Heart left ventricle (tissue), 13 donors: ENCODE data around the gene EIF4E3.

Experiments used
- POLR2A ChIP-seq, 2 donors: fragments of 450-650 bp; IDR thresholded peaks; one replicate each; pipeline ENCODE4 v1.6.1; 2017; ENCODE audit warnings: antibody characterized with exemption in 2 of 2, mild to moderate bottlenecking in 2 of 2, moderate library complexity in 2 of 2
- TF ChIP-seq, protein P1 (sequence below), 12 donors: fragments of 200-600 bp; sonication (generic) in 4 of 12; IDR thresholded peaks; one replicate each; pipeline versions ENCODE4 v1.5.0 to v1.8.0; 2018 to 2022; ENCODE audit warnings: antibody characterized with exemption in 12 of 12, mild to moderate bottlenecking in 5 of 12
- donor health status: ischemic (EF 13 %, LVEDD 7.1; RV severe dilation, severe dysfunction).
- donor health status: DM: no; HTN: yes; CAD: no.
- donor health status: DM: no; HTN: no; CAD: no.
- donor health status: ischemic (EF 25% LVEDD 6.9; RV normal size, moderate dysfunction).
- donor health status: ischemic (EF 25% LVEDD 5.7; RV mildly dilated, moderate dysfunction).
- donor health status: ischemic (EF 35%, LVEDD 5.7; RV mildly dilated, moderate dysfunction).
- donor health status: nonischemic (EF 11% LVEDD 7.7; RV severe dilation, severe dysfunction).
- donor health status: DM: yes; HTN: yes; CAD: no.
- donor health status: PGD.
- donor health status: ischemic (EF 29% LVEDD 5.4; RV normal size, mild dysfunction).
- donor health status: nonischemic (EF 23%, LVEDD 6.1; RV moderate dilation, normal function).

DNA sequence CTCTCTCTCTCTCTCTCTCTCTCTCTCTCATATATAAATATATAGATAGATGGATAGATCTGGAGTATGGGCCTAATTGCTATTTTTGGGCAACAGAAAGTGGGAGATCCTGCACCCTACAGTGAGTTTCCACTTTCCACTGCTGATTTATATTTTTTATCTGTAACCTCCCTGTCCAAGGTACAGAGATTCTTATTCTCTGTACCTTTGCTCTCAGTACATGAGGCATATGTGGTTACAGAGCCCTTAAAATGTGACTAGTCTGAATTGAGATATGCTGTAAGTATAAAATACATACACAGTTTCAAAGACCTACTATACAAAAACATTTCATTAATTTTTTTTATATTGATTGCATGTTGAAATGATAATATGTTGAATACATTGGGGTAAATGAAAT, 90.5 kb downstream of the EIF4E3 start:
- no peak for TF ChIP-seq POLR2A (IDR thresholded peaks at IDR 0.05)
- TF ChIP-seq, protein P1, sequence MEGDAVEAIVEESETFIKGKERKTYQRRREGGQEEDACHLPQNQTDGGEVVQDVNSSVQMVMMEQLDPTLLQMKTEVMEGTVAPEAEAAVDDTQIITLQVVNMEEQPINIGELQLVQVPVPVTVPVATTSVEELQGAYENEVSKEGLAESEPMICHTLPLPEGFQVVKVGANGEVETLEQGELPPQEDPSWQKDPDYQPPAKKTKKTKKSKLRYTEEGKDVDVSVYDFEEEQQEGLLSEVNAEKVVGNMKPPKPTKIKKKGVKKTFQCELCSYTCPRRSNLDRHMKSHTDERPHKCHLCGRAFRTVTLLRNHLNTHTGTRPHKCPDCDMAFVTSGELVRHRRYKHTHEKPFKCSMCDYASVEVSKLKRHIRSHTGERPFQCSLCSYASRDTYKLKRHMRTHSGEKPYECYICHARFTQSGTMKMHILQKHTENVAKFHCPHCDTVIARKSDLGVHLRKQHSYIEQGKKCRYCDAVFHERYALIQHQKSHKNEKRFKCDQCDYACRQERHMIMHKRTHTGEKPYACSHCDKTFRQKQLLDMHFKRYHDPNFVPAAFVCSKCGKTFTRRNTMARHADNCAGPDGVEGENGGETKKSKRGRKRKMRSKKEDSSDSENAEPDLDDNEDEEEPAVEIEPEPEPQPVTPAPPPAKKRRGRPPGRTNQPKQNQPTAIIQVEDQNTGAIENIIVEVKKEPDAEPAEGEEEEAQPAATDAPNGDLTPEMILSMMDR (IDR thresholded peaks at IDR 0.05): no peak
